NCI-H1105 treated with DMSO at 0.1 percent for 48 hours (cell line): ENCODE measurements around the gene DOLK.

Experiments
- DNase-seq: peaks from one replicate; lab custom pipeline; 2025; lab: John Stamatoyannopoulos, UW

Gene DOLK

DNA sequence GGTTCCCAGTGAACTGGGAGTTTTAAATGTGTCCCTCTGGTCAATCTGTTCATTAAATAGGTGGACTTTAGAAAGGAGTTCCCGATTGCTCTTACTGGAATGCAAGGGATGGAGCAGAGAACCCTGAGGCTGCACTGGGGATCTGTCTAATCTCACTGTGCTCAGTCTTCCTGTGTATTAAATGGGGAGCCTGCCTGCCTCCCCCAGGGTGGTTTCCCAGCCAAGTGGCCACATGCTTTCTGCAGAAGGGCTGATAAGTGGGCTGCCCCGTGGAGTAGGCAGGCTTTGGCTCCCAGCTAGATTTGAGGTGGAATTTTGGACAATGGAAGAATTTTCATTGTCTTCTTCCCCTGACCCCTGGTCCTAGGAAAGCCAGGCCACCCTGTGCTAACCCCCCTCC lies 40.7 kb downstream of the DOLK start:
- DNase-seq = no peak

DNA sequence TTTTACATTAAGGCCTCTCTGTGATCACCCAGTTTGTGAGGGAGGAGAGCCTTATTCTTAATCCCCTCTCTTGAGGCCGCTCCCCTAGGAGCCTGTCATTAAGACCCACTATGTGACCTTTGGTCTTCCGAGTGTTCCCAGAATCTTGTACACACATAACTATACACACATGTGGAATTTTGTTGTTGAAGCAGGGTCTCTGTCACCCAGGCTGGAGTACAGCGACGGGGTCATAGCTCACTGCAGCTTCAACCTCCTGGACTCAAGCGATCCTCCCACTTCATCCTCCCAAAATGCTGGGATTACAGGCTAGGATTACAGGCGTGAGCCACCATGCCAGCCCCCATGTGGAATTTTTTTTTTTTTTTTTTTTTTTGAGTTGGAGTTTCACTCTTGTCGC lies 41.4 kb downstream of the DOLK start:
- no peak for DNase-seq

DNA sequence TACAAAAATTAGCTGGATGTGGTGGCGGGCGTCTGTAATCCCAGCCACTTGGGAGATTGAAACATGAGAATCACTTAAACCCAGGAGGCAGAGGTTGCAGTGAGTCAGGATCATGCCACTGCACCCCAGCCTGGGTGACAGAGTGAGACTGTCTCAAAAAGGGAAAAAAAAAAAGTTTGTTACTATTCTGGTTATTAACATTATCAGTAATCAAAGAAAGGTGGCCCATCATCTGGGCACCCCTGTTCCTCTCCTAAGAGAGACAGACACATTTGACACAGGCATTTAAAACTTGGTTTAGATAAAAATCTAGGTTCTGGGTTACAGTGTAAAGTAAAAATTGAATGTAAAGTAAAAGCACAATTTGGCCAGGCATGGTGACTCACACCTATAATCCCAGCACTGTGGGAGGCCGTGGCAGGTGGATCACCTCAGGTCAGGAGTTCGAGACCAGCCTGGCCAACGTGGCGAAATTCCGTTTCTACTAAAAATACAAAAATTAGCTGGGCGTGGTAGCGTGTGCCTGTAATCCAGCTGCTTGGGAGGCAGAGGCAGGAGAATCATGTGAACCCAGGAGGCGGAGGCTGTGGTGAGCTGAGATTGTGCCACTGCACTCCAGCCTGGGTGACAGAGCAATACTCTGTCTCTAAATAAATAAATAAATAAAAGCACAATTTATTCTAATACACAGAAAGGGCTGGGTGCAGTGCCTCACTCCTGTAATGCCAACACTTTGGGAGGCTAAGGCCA lies 43.4 kb downstream of the DOLK start:
- DNase-seq = no peak

DNA sequence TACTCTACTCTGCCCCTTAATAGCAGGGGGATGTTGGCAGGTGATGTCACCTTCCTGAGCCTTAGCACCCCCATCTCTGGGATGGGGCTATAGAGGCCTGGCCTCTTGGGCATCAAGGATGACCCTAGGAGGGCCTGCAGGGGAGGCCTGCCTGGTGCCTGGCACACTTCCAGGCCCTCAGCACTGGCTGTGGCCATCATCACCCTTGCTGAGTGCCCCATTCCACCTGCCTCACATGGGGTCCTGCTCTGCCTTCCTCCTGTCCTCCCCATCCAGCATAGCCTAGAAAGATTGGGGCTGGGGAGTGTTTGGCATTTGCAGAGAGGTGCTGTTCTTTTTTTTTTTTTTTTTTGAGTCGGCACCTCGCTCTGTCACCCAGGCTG lies 44.3 kb downstream of the DOLK start:
- no peak for DNase-seq

DNA sequence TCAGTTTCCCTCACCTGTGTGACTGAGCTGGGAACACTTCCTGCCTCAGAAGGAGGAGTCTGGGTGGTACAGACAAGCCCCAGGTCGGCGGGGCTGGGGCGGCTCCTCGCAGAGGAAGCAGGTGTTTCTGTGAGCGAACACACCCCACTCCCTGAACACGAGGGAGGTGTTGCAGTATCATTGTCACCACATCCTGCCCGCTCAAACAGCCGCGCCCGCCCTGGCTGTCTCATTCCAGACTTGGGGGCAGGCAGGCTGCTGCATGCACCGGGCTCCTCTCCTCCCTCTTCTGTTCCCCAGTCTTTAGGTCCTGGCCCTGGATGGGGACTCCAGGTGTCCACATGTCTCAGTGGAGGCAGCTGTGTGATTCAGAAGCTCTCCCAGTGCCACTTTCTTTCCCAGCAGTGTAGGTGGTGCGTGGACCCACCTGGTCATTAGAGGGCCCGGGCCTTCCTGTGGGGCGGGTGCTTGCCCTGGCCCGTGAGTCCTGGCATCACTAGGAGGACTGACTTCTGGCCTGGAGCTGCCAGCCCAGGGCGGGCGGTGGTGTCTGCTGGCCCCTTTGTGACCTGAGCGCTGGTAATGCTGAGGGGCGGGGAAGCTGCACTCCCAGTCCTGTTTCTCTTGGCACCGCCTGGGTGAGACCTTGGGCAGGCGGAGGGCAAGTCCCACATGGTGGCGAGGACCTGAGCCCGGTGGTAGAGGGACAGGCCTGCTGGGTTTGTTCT lies 44.9 kb downstream of the DOLK start:
- no peak for DNase-seq

DNA sequence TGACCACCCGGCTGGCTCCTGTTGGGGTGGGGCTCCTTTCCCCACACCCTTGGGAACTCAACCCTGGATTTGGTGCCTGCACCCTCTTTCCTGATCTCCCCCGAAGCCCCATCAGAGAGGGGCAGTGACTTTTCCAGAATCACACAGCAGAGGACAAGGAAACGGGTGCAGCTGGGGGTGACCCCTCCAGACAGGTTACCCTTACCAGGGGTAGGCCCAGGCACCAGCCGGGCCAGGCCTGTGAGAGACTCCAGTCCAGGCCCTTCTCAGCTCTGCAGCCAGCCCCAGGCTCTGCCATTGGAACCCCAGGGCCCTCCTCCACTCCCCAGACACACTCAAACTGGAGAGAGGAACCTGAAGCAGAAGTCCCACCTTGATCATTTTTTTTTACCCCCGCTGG lies 45.6 kb downstream of the DOLK start:
- no peak for DNase-seq

DNA sequence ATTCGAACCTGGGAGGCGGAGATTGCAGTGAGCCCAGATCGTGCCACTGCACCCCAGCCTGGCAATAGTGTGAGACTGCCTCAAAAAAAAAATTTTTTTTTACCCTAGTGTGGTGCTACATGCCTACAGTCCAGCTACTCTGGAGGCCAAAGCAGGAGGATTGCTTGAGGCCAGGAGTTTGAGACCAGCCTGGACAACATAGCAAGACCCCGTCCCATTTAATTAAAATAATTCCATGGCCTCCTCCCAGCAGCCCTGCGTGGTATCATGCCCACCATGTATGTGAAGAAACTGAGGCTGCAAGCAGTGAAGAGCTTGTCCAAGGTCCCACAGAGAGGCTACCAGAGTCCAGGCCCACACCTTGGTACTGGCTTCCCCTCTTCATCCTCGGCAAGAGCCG lies 46.0 kb downstream of the DOLK start:
- no peak for DNase-seq

DNA sequence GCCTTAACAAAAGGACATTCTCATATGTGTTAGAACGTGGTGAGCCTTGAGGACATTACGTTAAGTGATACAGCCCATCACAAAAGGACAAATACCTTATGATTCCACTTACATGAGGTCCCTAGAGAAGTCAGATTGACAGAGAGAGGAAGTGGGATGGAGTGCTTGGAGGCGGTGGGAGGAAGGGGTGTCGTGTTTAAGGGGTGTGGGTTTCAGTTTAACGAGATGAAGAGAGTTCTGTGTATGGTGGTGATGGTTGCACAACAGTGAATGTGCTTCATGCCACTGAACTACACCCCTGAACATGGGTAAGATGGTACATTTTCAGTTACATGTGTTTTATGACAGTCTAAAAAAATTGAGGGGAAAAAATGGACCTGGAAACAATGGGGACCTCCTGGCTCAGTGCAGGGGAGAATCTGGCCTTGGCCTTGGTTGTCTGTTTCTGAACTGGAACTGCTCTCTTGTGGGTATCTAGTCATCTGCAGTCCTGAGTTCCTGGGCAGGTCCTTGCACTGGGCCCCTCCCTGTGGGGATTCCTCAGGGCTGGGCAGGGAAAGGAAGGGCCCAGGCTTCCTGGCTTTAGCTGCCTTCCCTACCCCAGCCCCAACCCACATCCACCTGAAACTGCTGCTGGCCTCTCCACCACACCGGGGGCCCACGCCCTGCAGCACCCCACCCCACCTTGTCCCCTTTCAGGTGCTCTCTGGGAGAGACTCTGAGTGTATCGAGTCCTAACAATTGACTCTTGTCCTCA lies 47.7 kb downstream of the DOLK start:
- DNase-seq = no peak

DNA sequence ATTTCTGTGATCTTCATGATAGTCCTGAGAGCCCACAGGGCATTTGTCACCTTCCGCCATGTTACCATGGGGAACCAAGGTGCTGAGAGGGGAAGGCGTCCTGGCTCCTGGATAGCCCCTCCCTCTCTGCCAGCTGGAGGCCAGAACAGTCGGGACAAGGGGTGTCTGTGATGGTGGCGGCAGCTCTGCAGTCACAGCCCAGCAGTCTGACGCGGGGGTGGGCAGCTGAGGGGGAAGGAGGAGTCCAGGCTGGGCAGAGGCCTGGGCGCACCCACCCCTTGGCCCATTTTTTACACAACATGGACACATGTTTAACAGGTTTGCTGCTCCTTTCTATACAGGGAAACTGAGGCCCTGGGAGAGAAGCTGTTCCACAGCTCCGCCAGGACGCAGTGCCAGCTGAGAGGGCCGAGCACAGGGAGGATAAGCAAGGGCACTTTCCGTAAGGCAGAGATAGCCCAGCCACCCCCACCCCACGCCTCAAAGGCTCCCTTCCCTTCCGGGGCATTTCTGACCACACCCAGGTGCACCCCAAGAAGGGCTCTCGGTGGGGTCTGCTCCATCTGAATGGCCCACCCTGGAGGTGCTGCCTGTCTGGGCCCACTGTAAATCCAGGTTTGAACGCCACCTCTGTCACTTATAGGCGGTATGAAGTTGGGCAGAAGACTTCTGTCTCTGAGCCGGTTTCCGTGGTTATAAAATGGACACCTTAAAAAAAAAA lies 48.4 kb downstream of the DOLK start:
- DNase-seq = no peak

DNA sequence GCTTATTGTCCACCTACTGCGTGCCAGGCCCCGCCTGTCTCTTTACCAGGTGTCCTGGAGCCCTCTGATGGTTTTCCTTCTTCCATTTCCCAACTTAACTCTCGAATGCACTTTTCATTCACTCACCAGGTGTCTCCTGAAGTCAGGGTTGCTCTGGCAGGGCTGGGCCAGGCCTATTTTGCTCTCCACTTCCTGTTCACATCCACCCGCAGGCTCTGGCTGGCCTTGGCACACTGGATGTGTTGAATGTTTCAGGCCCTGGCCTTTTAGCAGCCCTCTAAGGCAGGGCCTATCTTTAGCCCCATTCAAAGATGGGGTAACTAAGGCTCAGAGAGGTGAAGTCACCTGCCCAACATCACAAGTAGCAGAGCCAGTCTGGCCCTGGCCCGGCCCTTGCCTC lies 49.0 kb downstream of the DOLK start:
- DNase-seq = no peak

DNA sequence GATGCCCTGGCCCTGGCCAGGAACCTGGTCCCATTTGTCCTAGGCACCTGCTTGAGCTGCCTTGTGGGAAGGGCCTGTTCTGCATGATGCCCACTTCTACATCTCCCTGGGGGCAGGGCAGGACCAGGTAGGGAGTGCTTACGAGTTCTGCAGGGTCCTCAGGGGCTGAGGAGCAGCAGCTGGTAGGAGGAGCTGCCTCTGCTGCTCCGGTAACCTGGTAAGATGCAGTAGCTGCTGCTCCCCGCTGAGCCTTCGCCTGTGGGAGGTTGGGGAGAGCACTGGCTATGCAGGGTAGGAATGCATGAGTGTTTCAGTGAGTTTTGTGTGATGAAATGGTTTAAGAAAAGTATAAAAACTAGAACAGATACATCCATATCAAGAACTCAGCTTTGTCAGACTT lies 51.8 kb downstream of the DOLK start:
- DNase-seq = no peak
